MCF 10A (cell line): Measurements from ENCODE around the gene DAB1. TPM values are rescaled to one million over a fixed set of nuclear protein-coding genes. Genes with fewer than 3 reads are reported as not detected.

Experiments
- BruUV-seq: library from RNA; stranded (reverse); fragments of 400-500 nt; replicated peaks from 2 replicates; lab custom pipeline; 2021; lab: Mats Ljungman, UMichigan
- CTCF ChIA-PET: fragments of 300-600 bp; sonication (Branson Sonifier 250); formaldehyde crosslinking; extraction: SDS; loops from one replicate; lab custom pipeline; 2021; ENCODE audit warnings: antibody characterized with exemption, inconsistent platforms; lab: Yijun Ruan, JAX
- POLR2A ChIA-PET: fragments of 300-600, 350-650 bp; sonication (Branson Sonifier 250); formaldehyde crosslinking; extraction: SDS; loops from one replicate; lab custom pipeline; 2020; ENCODE audit warnings: antibody characterized with exemption, inconsistent platforms; lab: Yijun Ruan, JAX
- DNase-seq: peaks from one replicate; pipeline ENCODE4 v3.0.0-alpha.2; 2018; ENCODE audit not compliant: unreplicated experiment
- H3K27ac Mint-ChIP-seq: one replicate; pipeline ENCODE4 v1.8.0; 2022; ENCODE audit warnings: mild to moderate bottlenecking, low read depth, mixed read lengths; ENCODE audit not compliant: unreplicated experiment
- H3K27me3 Mint-ChIP-seq: one replicate; pipeline ENCODE4 v1.8.0; 2022; ENCODE audit warnings: mixed read lengths; ENCODE audit not compliant: insufficient read depth, unreplicated experiment
- H3K36me3 Mint-ChIP-seq: one replicate; pipeline ENCODE4 v1.8.0; 2022; ENCODE audit warnings: mild to moderate bottlenecking, moderate library complexity, mixed read lengths; ENCODE audit not compliant: insufficient read depth, unreplicated experiment
- H3K4me1 Mint-ChIP-seq: one replicate; pipeline ENCODE4 v1.8.0; 2022; ENCODE audit warnings: mixed read lengths; ENCODE audit not compliant: insufficient read depth, unreplicated experiment
- H3K4me3 Mint-ChIP-seq: one replicate; pipeline ENCODE4 v1.8.0; 2022; ENCODE audit warnings: mild to moderate bottlenecking, moderate library complexity, mixed read lengths; ENCODE audit not compliant: unreplicated experiment
- H3K9me3 Mint-ChIP-seq: one replicate; pipeline ENCODE4 v1.8.0; 2022; ENCODE audit warnings: mixed read lengths; ENCODE audit not compliant: unreplicated experiment
- CTCF ChIP-seq: fragments of 200-600 bp; IDR thresholded peaks from one replicate; pipeline ENCODE4 v1.8.0; 2022; ENCODE audit warnings: antibody characterized with exemption, mild to moderate bottlenecking; ENCODE audit not compliant: unreplicated experiment
- intact Hi-C: fragments of 100-400 bp; cut with micrococcal nuclease; formaldehyde crosslinking; loops from 2 replicates; pipeline ENCODE4 v1.14.1; 2022
- total RNA-seq: library from RNA; stranded (reverse); gene quantifications from 2 replicates; pipeline ENCODE4 v1.2.3, GENCODE V29; 2022

The DAB1 gene
- total RNA-seq, 1 experiment from 2014 or later = not detected

DNA sequence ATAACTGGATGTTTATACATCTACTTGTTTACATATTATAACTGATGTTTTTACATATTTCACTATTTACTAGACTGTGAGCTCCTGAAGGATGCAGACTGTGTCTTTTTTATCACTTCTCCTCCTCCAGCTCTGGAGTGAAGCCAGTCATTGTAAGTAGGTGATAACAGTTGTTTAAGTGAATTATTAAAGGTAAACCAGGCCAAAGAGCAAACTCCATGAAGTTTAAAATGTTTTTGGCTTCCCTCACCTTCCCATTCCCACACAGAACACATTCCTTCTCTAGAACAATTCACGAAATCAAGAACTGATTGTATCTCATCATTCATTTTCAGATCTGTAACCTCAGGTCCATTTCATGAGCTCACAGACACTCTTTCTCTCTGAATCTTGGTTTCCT, 98.3 kb downstream of the DAB1 start:
- DNase-seq = no peak
- intact Hi-C loops = no loop called here
- no peaks in the 10 kb centered on the region for H3K9me3 Mint-ChIP-seq
- H3K36me3 Mint-ChIP-seq = no peaks in the 10 kb centered on the region
- BruUV-seq = no TSS peak
- H3K27ac Mint-ChIP-seq = no peak overlapping the region
- POLR2A ChIA-PET = no interaction called here
- no peaks in the 10 kb centered on the region for H3K27me3 Mint-ChIP-seq
- H3K4me1 Mint-ChIP-seq = no peaks in the 10 kb centered on the region
- TF ChIP-seq CTCF = no peak
- no peak overlapping the region for H3K4me3 Mint-ChIP-seq
- CTCF ChIA-PET = interaction anchor here (0.7 to 1.4 kb wide), 2 partner anchors 14 to 25 kb away, joined by 4 read pairs; no protein-coding TSS in a partner anchor

- H3K4me3 Mint-ChIP-seq = no peak overlapping the region
Observed at GRCh38 chr1:57325117-57325516, 98.7 kb downstream of the DAB1 start.

GRCh38 chr1:57324388-57324787, 99.5 kb downstream of the DAB1 start:
- no peaks in the 10 kb centered on the region for H3K36me3 Mint-ChIP-seq
- no peaks in the 10 kb centered on the region for H3K9me3 Mint-ChIP-seq
- ChIA-PET POLR2A (no interaction called here), CTCF (interaction anchor here (0.6 to 0.7 kb wide), 2 partner anchors 89 to 248 kb away, joined by 3 read pairs; no protein-coding TSS in a partner anchor)
- H3K4me1 Mint-ChIP-seq = no peaks in the 10 kb centered on the region
- TF ChIP-seq CTCF = no peak
- BruUV-seq = no TSS peak
- intact Hi-C loops = no loop called here
- no peak overlapping the region for H3K27ac Mint-ChIP-seq
- no peak for DNase-seq
- H3K4me3 Mint-ChIP-seq = no peak overlapping the region
- no peaks in the 10 kb centered on the region for H3K27me3 Mint-ChIP-seq

More at GRCh38 chr1:57325117-57325516, 98.7 kb downstream of the DAB1 start:
- H3K9me3 Mint-ChIP-seq = no peaks in the 10 kb centered on the region
- no peak overlapping the region for H3K27ac Mint-ChIP-seq
- no peaks in the 10 kb centered on the region for H3K4me1 Mint-ChIP-seq
- CTCF ChIA-PET = interaction anchor here (0.6 to 1.4 kb wide), 3 partner anchors 14 to 248 kb away, joined by 3 to 4 read pairs (median 3); no protein-coding TSS in a partner anchor
- intact Hi-C loops = no loop called here
- TF ChIP-seq CTCF = no peak
- POLR2A ChIA-PET = no interaction called here
- no peaks in the 10 kb centered on the region for H3K36me3 Mint-ChIP-seq
- H3K27me3 Mint-ChIP-seq = no peaks in the 10 kb centered on the region
- BruUV-seq = no TSS peak
- DNase-seq = no peak

DNA sequence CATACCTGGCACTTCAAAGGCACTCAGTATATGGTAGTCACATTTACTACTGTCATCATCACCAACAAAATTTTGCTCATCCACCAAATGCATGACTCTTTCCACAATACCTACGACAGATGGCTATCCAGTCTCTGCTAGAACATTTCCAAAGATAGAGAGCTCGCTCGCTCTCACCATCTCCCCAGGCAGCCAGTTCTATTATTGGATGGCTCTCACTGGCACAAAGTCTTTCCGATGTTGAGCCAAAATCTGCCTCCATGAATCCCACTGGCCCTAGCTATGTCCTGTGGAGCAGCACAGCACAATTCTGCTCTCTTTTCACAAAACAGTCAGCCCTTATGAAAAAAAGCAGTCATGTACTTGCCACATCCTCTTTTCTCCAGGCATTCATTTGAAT, 102.1 kb downstream of the DAB1 start:
- no peak for DNase-seq
- H3K4me3 Mint-ChIP-seq = no peak overlapping the region
- ChIA-PET CTCF (interaction anchor here (0.6 kb wide), 1 partner anchor 264 kb away, joined by 3 read pairs; no protein-coding TSS in a partner anchor), POLR2A (interaction anchor here (0.7 kb wide), 1 partner anchor 56 kb away, joined by 3 read pairs; no protein-coding TSS in a partner anchor)
- no peaks in the 10 kb centered on the region for H3K27me3 Mint-ChIP-seq
- intact Hi-C loops = no loop called here
- H3K27ac Mint-ChIP-seq = no peak overlapping the region
- TF ChIP-seq CTCF = no peak
- H3K36me3 Mint-ChIP-seq = no peaks in the 10 kb centered on the region
- H3K9me3 Mint-ChIP-seq = no peaks in the 10 kb centered on the region
- BruUV-seq = no TSS peak
- H3K4me1 Mint-ChIP-seq = peaks cover 5% of the 10 kb centered on the region
